Activated T-cell treated with anti-CD3 and anti-CD28 coated beads for 1 hour (primary cell): ENCODE measurements around the gene OPN1SW.
A peak's percentile ranks its signal among the peaks of the same experiment; 100 is the strongest.

Source experiments
- DNase-seq: peaks from one replicate; pipeline ENCODE4 v3.0.0-alpha.2; 2020; ENCODE audit warnings: low read depth

OPN1SW gene

GRCh38 chr7:128758553-128758952 lies 17.0 kb downstream of the OPN1SW start:
- DNase-seq = no peak

GRCh38 chr7:128757203-128757602 lies 18.4 kb downstream of the OPN1SW start:
- no peak for DNase-seq

GRCh38 chr7:128755819-128756476 lies 19.6 kb downstream of the OPN1SW start:
- DNase-seq = no peak

- no peak for DNase-seq
These were observed 20.3 kb downstream of the OPN1SW start for GRCh38 chr7:128755075-128755818.

- DNase-seq = no peak
These were observed 23.3 kb downstream of the OPN1SW start for GRCh38 chr7:128752251-128752650.

GRCh38 chr7:128747327-128748079 lies 28.1 kb downstream of the OPN1SW start:
- no peak for DNase-seq

GRCh38 chr7:128745706-128746105 lies 29.9 kb downstream of the OPN1SW start:
- DNase-seq = no peak

GRCh38 chr7:128744366-128744905 lies 31.2 kb downstream of the OPN1SW start:
- no peak for DNase-seq

GRCh38 chr7:128743112-128743772 lies 32.4 kb downstream of the OPN1SW start:
- no peak for DNase-seq

GRCh38 chr7:128742206-128742605 lies 33.4 kb downstream of the OPN1SW start:
- no peak for DNase-seq

- no peak for DNase-seq
These were observed 34.1 kb downstream of the OPN1SW start for GRCh38 chr7:128741491-128741890.

GRCh38 chr7:128740996-128741395 lies 34.6 kb downstream of the OPN1SW start:
- no peak for DNase-seq

- DNase-seq = no peak
These were observed 35.5 kb downstream of the OPN1SW start for GRCh38 chr7:128739990-128740682.

GRCh38 chr7:128739048-128739962 lies 36.3 kb downstream of the OPN1SW start, which contains the start of gene CALU:
TSS of gene CALU (plus strand) at chr7:128739359. CDS start at chr7:128748584, 9,225 bp downstream.
- peak; percentile 90 for DNase-seq

- DNase-seq = no peak
These were observed 37.0 kb downstream of the OPN1SW start for GRCh38 chr7:128738570-128739047.

- no peak for DNase-seq
These were observed 37.7 kb downstream of the OPN1SW start for GRCh38 chr7:128737867-128738385.

- DNase-seq = no peak
These were observed 38.2 kb downstream of the OPN1SW start for GRCh38 chr7:128737441-128737840.

GRCh38 chr7:128735436-128735835 lies 40.2 kb downstream of the OPN1SW start:
- DNase-seq = no peak

- no peak for DNase-seq
These were observed 40.7 kb downstream of the OPN1SW start for GRCh38 chr7:128734890-128735289.

GRCh38 chr7:128733278-128733645 lies 42.3 kb downstream of the OPN1SW start:
- DNase-seq = no peak
